NCI-H345 treated with DMSO at 0.1 percent for 48 hours (cell line): ENCODE measurements around the gene NFATC2.
"Not testable (repeated sequence)": the region's sequence is repeated elsewhere in the genome, so short reads cannot be mapped to it uniquely, and the experiment has no call there.

Experiments used
- DNase-seq: peaks from one replicate; lab custom pipeline; 2025; ENCODE audit not compliant: unreplicated experiment; lab: John Stamatoyannopoulos, UW

Gene NFATC2

GRCh38 chr20:51473771-51474170 is 68.7 kb downstream of the NFATC2 start:
- no peak for DNase-seq

GRCh38 chr20:51473256-51473655 is 69.3 kb downstream of the NFATC2 start:
- DNase-seq: no peak

GRCh38 chr20:51470907-51471411 is 71.6 kb downstream of the NFATC2 start:
- no peak for DNase-seq

GRCh38 chr20:51470499-51470820 is 72.1 kb downstream of the NFATC2 start:
- DNase-seq: no peak

GRCh38 chr20:51469578-51470498 is 72.7 kb downstream of the NFATC2 start:
- DNase-seq: peak; percentile 47

- no peak for DNase-seq
These were observed 73.5 kb downstream of the NFATC2 start for GRCh38 chr20:51469046-51469445.

GRCh38 chr20:51468636-51469035 is 73.9 kb downstream of the NFATC2 start:
- DNase-seq: no peak

GRCh38 chr20:51467956-51468626 is 74.4 kb downstream of the NFATC2 start:
- no peak for DNase-seq

- no peak for DNase-seq
These were observed 78.5 kb downstream of the NFATC2 start for GRCh38 chr20:51463998-51464397.

- DNase-seq: no peak
These were observed 79.0 kb downstream of the NFATC2 start for GRCh38 chr20:51463560-51463959.

- no peak for DNase-seq
These were observed 79.8 kb downstream of the NFATC2 start for GRCh38 chr20:51462566-51463276.

GRCh38 chr20:51461846-51462245 is 80.7 kb downstream of the NFATC2 start:
- DNase-seq: not testable (repeated sequence)

GRCh38 chr20:51461306-51461705 is 81.2 kb downstream of the NFATC2 start:
- DNase-seq: no peak

GRCh38 chr20:51460569-51461265 is 81.8 kb downstream of the NFATC2 start:
- no peak for DNase-seq

- DNase-seq: no peak
These were observed 82.4 kb downstream of the NFATC2 start for GRCh38 chr20:51460163-51460562.

GRCh38 chr20:51458751-51459439 is 83.6 kb downstream of the NFATC2 start:
- DNase-seq: no peak

- no peak for DNase-seq
These were observed 85.0 kb downstream of the NFATC2 start for GRCh38 chr20:51457533-51457932.

- no peak for DNase-seq
These were observed 85.7 kb downstream of the NFATC2 start for GRCh38 chr20:51456511-51457509.

- DNase-seq: no peak
These were observed 88.2 kb downstream of the NFATC2 start for GRCh38 chr20:51454250-51454865.
